HUDEP-2 (cell line): ENCODE measurements around the gene GPR108.
"Not testable (repeated sequence)": the region's sequence is repeated elsewhere in the genome, so short reads cannot be mapped to it uniquely, and the experiment has no call there.

Source experiments
- DNase-seq, 76 experiments: peaks; one replicate each; lab custom pipeline; 2025; ENCODE audit not compliant: unreplicated experiment in 76 of 76; lab: John Stamatoyannopoulos, UW

GPR108 gene

GRCh38 chr19:6709549-6709948 lies 27.8 kb downstream of the GPR108 start:
- no peak for DNase-seq

DNA sequence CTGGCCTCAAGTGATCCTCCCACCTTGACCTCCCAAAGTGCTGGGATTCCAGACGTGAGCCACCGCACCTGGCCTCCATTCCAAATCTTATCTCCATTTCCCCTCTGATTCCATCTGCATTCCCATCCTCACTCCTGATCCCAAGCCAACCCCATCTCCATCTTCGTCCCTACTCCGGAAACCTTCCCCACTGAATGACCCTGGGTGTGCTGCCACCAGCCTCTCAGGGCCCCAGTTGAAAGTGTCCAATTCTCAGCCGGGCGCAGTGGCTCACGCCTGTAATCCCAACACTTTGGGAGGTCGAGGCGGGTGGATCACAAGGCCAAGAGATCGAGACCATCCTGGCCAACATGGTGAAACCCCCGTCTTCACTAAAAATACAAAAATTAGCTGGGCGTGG lies 28.5 kb downstream of the GPR108 start:
- DNase-seq, result not testable (repeated sequence)

DNA sequence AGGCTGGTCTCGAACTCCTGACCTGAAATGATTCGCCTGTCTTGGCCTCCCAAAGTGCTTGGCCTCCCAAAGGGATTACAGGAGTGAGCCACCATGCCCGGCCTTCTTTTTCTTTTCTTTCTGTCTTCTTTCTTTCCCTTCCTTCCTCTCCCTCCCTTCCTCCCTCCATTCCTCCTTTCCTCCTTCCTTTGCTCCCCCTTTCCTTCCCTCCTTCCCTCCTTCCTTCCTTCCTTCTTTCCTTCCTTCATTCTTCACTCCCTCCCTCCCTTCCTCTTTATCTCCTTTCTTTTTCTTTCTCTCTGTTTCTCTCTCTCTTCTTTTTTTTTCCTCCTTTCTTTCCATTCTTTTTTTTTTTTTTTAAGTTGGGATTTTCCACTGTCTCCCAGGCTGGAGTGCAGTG lies 29.0 kb downstream of the GPR108 start:
- DNase-seq, result no peak

GRCh38 chr19:6707658-6708018 lies 29.7 kb downstream of the GPR108 start:
- DNase-seq, result no peak

GRCh38 chr19:6707011-6707657 lies 30.2 kb downstream of the GPR108 start:
- DNase-seq, result no peak

DNA sequence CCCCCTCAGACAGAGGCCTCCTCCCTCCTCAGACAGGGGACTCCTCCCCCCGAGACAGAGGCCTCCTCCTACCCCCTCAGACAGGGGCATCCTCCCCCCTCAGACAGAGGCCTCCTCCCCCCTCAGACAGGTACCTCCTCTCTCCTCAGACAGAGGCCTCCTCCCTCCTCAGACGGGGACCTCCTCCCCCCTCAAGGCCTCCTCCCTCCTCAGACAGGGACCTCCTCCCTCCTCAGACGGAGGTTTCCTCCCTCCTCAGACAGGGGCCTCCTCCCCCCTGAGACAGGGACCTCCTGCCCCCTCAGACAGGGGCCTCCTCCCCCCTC lies 30.8 kb downstream of the GPR108 start:
- DNase-seq, result no peak

DNA sequence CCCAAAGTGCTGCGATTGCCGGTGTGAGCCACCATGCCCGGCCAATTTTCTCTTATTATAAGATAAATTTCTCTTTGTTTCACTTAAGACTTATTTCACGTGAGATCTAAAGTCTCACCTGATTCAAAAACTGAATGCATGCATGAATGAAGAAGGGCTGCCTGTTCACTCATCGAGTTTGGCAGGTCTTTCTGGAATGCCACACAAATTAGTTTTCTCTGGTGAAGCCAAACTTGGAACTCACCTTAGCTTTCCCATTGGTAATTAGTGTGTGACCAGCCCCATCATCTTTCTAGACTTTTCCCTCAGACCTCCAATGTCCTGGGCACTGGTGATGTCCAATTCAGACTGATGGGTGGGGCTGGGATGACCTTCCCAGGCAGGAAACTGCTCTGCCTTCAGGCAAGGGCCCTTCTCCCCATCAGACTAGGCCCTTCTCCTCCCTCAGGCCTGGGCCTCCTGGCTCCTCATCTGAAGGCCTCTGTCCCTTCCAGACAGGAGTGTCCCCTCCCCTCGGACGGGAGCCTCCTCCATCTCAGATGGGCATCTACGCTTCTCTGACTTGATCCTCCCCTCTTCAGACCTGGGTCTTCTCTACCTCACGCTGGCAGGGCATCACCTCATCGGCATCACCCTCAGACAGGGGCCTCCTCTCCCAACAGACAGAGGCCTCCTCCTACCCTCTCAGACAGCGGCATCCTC lies 31.3 kb downstream of the GPR108 start:
- DNase-seq, result no peak

DNA sequence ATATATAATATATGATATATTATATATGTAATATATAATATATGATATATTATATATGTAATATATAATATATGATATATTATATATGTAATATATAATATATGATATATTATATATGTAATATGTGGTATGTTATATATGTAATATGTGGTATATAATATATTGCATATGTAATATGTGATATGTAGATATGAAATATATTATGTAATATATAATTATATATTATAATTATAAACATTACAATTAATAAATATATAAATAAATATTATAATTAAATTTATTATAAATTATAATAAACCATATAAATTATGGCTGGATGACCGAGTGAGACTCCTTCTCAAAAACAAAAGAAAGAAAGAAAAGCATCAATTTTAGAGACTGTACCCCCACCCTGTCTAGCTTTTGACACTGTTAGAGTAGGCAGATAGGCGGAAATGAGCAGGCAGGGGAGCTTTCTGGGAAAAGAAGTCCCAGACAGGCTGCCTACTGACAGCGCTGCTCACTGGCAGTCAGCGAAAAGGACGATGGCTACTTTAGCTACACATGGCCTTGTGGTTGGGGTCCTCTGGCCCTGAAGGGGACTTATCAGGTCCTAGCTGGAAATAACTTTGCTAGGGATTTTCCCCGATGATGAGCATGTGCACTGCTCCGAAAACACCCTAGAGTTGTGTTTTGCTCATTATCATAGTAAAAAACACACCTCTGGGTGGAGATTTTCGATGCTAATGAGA lies 36.6 kb downstream of the GPR108 start:
- no peak for DNase-seq

- no peak for DNase-seq
Observed at GRCh38 chr19:6699935-6700334, 37.4 kb downstream of the GPR108 start.

- no peak for DNase-seq
Observed at GRCh38 chr19:6697291-6697690, 40.1 kb downstream of the GPR108 start.

GRCh38 chr19:6696239-6696820 lies 41.0 kb downstream of the GPR108 start:
- no peak for DNase-seq

DNA sequence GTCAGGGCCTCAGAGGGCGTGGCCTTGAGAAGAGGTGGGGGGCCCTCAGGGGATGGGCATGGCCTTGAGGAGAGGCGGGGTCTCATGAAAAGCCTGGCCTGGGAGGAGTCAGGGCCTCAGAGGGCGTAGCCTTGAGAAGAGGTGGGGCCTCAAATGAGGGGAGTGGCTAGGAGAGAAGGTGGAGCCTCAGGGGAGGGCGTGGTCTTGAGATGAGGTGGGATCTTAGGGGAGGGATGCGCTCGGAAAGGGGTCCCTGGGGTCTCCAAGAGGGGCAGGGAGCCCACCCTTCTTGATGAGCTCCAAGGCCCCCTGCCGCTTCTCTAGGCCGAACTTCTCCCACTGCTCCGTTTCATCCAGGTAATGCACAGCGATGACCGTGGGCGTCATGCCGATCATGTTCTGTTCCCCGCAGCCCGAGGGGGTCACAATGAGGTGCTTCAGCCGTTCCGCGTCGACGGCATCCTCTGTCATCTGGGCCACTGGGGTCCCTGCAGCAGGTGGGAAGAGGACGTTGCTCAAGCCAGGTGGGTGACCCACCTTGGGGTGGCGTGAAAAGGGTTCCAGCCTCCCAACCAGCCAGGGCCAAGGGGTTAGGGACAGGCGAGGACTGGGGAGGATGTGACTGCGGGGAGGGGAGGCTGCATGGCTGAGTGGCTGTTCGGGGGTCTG lies 43.1 kb downstream of the GPR108 start:
- peak in 8 of 76 experiments; percentile 4 to 26 (median 15) for DNase-seq

DNA sequence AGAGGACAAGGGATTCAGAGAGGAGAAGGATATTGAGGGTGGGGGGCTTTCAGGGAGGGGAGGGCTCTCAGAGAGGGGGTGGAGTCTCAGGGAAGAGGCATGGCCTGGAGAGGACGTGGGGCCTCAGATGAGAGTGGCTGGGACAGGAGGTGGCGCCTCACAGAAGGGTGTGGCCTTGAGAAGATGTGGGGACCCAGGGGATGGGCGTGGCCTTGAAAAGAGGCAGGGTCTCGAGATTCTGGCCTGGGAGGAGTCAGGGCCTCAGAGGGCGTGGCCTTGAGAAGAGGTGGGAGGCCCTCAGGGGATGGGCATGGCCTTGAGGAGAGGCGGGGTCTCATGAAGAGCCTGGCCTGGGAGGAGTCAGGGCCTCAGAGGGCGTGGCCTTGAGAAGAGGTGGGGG lies 43.7 kb downstream of the GPR108 start:
- DNase-seq, result peak in 19 of 76 experiments; percentile 12 to 48 (median 28)

GRCh38 chr19:6693056-6693471 lies 44.3 kb downstream of the GPR108 start:
- DNase-seq, result no peak

- DNase-seq, result no peak
Observed at GRCh38 chr19:6692027-6692426, 45.4 kb downstream of the GPR108 start.

GRCh38 chr19:6691342-6691741 lies 46.0 kb downstream of the GPR108 start:
- no peak for DNase-seq

- DNase-seq, result no peak
Observed at GRCh38 chr19:6690160-6690885, 47.1 kb downstream of the GPR108 start.

- DNase-seq, result no peak
Observed at GRCh38 chr19:6687114-6687513, 50.3 kb downstream of the GPR108 start.

DNA sequence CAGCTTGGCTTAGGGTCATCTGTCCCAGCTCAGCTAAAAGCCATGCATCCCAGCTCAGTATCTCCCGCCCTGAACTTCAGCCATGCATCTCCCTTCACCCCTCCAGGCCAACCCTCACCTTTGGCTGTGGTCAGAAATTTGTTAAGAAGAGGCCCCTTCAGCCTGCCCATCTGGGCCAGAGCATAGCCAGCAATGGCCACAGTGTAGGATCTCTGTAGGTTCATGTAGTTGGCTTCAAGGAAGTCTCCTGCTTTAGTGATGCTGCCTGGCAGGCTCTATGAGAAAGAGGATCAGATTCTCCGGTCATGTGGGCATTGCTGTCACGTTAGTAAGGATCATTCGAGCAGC lies 50.8 kb downstream of the GPR108 start:
- no peak for DNase-seq

GRCh38 chr19:6685962-6686627 lies 51.3 kb downstream of the GPR108 start:
- no peak for DNase-seq
